Activated CD4-positive, alpha-beta T cell treated with anti-CD3 and anti-CD28 coated beads for 24 hours (primary cell): Measurements from ENCODE around the gene MUC5AC.
"Not testable (repeated sequence)": the region's sequence is repeated elsewhere in the genome, so short reads cannot be mapped to it uniquely, and the experiment has no call there.

ENCODE experiments used
- DNase-seq, 2 donors: peaks; one replicate each; pipeline ENCODE4 v3.0.0-alpha.2; 2020; ENCODE audit warnings: low read depth in 2 of 2

The MUC5AC gene

GRCh38 chr11:1140642-1141490, 16.9 kb upstream of the MUC5AC start:
- DNase-seq = no peak

GRCh38 chr11:1146365-1146764, 11.4 kb upstream of the MUC5AC start:
- no peak for DNase-seq

- no peak for DNase-seq
Measured at GRCh38 chr11:1147792-1148191, 10.0 kb upstream of the MUC5AC start.

- DNase-seq = no peak
Measured at GRCh38 chr11:1148752-1149180, 9.0 kb upstream of the MUC5AC start.

GRCh38 chr11:1149545-1149944, 8.2 kb upstream of the MUC5AC start:
- DNase-seq = no peak

DNA sequence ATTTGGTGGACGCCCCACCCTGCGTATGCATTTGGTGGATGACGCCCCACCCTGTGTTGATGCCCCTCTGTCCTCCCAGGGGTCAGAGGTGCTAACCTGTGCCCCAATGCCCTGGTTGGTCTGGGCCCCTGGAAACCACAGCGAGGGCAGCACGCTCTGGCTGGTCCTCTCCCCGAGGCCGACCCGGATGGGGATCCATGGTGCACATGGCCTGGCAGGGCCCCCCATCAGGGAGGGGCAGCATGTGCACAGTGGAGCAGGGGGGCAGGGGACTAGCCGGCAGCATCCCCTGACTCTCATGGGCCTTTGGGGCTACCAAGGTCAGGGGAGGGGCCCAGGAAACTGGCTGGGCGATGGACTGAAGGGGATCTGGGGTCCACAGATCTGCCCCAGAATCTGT, 7.6 kb upstream of the MUC5AC start:
- no peak for DNase-seq

DNA sequence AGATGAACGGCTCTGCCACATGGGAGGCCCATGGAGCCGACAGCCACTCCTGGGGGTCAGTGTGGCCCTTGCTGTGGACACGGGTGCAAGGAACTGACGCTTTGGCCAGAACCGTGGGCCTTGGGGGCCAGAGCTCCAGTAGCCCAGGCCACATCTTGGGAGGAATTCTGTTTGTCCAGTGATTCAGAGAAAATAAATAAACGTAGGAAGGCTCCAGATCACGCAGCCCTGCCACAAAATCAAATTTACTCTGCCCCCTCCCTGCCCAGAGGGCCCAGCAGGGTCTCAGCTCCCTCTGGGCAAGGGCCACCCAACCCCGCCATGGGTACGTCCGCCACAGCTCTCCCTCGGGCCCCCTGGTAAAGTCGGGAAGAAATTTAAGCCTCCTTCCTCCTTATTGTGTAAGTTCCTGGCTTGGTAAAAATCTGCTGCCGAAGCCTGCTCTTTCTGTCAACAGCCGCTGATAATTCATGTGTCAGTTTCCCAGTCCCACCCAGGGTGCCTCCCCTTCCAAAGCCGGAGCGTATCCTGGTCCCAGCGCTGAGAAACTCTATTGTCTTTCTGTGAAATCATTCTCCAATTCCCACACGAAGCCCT, 6.9 kb upstream of the MUC5AC start:
- no peak for DNase-seq

DNA sequence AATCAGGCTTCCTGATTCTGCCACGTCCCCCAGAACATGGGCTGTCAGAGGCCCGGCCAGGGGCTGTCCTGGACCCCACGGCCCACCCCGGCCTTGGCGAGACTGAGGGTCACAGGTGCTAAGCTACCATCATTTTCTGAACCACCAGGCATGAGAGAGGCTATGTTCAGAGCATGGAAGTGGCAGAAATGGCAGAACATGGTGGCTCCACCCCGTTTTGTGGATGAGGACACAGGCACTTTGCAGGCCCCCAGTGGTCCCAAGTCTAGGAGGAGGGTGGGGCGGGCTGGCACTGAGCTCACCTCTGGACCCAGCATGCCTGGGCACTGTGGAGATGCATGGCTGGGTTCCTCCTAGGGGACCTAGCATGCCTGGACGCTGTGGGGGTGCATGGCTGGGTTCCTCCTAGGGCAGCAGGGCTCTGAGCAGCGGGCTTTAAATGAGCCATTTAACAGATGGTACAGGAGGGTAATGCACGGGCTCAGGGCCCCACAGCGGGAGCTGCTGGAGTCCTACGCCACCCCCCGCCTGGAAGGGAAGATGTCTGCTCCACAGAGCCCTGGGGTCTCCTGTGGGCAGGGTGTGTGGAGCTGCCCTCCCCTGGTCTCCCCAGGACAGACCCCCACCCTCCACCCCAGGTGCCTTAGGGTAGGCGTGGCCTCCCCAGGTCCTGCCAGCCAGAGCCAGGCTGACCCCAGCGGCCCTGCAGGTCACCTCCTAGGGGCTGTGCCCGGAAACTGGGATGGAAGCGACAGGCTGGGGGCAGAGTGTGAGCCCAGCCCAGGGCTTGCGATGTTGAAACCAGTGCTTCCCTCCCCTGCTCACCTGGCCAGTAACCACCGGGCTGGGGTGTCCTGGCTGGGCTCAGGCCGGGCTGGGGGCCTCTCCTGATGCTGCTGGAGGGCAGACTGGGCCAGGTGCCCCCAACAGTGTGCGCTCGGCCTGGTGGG, 6.1 kb upstream of the MUC5AC start:
- no peak for DNase-seq

DNA sequence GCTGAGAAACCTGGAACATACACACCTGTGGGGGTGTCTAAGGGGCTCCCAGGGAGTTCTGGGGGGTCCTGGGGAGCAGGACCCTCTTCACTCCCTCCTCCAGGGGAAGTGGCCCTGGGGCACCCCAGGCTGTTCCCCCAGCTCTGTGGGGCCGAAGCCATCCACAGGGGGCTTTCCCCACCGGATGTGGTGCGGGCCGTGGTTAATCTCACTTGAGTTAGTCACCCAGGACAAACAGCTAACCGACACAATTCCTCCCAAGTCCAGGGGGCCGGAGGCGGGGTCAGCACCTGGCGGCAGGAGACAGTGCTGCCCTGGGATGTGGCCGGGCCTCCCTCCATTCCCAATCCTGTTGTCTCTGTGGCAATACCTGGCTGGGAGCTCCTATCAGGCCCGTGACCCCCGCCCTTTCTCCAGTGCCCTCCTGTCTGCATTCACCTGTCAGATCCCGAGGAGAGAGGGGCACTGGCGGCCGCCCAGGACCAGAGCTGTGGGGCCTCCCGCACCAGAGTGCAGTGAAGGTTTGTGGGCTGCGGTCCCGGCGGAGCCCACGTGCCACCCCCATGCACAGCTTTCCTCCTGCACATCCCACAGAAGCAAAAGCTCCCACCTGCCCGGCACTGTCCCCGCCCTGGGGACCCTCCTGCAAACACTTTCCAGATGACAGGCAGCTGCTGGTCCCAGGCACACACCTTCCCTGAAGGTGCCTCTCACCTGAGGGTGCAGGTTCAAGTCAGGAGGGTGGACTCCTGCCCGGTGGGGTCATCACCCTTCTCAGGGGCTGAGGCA, 5.2 kb upstream of the MUC5AC start:
- peak in 1 of 2 donors; percentile 12 for DNase-seq

DNA sequence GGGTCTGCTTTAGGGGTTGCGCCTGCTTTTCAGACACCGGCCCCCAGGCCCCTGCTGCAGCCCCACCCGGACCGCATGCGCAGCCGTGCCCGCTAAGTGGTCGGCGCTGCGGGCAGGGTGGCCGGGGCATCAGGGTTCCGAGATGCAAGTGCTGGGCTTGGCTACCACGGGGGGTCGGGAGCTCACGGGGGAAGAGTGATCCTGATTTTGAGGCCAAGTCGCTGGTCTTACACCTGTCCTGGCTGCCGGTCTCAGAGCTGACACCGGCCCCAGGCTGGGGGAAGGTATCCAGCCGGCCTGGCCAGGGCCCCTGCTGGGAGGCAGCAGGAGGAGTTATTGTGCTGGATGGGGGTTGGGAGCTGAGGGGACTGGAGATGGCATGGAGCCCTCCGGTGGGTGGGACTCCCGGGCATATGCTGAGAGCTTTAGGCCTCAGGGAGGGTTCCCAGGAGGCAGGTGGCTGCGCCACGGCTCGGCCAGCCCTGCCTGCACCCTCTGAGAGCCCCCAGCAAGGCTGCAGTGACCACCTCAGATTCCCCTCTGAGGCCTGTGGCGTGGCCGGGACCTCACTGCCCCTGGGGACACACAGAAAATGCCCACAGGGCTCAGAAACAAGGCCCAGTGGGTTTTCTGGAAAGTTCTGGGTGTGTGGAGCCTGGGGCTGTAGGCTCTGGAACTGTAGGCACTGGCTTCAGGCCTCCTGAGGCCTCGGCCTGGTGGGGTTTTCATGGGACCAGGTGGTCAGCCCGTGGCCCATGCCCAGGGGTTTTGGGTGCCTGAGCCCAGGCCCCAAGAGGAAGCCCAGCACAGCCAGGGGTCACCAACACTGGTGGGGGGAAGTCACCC, 4.4 kb upstream of the MUC5AC start:
- DNase-seq = no peak

DNA sequence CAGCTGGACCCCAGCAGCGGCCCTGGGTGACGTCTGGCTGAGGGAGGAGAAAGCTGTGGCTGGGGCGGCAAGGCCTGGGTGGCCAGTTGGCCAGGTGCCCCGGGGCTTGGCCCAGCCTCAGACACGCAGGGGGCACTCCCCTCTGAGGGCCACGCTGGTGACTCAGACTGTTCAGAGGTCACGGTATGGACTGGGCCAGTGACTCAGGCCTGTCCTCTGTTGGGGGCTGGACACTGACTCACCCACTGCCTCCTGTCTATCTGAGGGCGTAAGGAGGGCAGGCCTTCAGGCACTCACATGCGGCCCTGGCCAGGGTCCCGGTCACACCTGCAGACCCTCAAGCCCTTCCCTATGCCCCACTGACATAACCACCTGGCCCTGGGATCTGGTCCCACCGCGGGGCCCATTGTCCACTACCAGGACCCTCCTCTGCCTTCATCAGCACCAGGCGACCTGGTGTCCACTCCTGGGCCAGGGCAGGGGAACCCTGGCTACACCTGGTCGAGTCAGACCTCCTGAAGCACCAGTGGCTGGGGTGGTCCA, 3.7 kb upstream of the MUC5AC start:
- DNase-seq = no peak

DNA sequence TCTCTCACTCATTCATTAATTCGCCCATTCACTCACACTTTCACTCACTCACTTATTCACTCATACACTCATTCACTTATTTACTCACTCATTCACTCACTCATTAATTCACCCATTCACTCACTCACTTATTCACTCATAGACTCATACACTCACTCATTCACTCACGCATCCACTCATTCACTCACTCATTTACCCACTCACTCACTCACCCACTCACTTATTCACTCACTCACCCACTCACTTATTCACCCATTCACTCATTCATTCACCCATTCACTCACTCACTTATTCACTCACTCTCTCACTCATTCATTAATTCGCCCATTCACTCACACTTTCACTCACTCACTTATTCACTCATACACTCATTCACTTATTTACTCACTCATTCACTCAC, 3.1 kb upstream of the MUC5AC start:
- not testable (repeated sequence) for DNase-seq

DNA sequence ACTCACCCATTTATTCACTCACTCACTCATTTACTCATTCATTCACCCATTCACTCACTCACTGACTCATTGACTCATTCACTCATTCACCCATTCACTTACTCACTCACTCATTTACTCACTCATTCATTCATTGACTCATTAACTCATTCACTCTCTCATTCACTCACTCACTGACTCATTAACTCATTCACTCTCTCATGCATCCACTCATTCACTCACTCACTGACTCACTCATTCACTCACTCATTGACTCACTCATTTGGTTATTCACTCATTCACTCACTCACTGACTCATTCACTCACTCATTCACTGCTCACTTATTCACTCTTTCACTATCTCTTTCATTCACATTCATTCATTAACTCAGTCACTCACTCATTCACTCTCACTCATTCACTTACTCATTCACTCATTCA, 2.5 kb upstream of the MUC5AC start:
- DNase-seq = no peak

DNA sequence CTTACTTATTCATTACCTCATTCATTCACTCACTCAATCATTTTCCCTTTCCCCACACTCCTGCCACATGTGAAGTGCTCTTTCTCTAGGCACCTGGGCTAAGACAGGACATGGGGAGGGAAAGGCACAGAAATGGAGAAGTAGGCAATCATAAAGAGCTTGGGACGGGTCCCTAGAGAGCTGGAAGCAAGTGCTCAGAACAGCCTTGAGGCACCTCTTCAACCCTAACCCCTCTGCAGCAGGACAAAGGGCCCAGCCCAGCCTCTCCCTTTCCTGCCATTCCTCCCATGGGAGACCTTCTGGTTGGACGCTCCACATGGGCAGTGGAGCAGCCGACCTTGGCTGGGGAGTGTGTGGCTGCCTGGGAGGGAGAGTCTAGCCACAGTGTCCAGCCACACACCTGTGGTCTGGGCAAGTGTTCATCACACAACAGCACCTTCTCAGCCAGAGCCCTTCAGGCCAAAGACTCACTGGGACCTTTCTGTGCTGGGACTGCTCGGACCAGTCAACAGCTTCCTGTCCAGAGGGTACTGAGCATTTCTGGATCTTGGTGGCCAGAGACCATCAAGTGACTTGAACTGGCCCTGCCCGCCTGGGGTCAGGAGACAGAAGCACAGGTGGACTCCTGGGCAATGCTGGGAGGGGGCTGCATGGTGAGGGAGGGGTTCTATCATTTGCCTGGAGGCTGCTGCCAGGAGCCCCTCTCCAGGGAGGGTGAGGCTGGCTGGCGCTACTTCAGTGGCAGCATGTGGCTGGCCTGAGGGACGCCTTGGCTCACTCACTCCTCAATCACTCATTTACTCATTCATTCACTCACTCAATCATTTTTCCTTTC, 1.0 kb upstream of the MUC5AC start:
- DNase-seq = no peak

DNA sequence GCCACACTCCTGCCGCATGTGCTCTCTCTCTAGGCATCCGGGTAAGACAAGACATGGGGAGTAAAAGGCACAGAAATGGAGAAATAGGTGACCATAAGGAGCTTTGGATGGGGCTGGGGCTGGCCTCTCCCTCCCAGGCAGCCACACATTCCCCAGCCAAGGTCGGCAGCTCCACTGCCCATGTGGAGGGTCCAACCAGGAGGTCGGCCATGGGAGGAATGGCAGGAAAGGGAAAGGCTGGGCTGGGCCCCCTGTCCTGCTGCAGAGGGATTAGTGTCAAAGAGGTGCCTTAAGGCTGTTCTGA, 460 bp upstream of the MUC5AC start:
- DNase-seq = no peak

DNA sequence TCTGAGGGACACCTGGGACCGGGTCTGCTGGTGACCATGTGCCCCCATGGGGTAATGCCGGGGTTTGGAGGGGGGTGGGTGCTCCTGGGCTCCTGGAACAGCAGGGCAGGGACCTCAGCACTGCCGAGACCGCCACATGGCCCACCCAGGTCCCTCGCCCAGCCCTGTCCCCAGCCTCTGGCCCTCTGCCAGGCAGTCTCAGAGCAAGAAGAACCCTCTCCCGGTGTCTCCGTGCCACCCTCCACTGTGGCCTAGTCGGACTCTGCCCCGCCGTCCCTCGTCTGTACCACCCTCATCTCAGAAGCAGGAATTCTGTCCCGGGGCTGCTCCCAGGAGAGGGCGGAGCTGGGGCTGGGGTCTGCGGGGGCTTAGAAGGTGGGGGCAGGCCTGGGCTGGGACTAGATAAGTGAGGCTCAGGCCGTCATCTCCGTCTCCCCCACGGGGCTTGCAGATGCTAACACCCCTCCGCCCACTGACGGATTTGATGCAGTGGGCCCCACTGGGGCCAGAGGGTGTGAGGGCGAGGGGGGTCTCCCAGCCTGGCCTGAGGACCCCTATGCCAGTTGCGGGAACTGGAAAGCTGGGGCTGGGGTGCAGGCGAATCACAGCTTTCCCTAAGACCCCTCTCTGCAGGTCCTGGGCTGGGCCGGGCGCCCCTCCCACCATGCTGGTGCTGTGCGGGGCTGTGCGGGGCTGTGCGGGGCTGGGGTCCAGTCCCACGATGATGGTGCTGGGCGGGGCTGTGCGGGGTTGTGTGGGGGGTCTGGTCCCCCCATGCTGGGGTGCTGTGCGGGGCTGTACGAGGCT, 1.1 kb downstream of the MUC5AC start:
- DNase-seq = no peak

DNA sequence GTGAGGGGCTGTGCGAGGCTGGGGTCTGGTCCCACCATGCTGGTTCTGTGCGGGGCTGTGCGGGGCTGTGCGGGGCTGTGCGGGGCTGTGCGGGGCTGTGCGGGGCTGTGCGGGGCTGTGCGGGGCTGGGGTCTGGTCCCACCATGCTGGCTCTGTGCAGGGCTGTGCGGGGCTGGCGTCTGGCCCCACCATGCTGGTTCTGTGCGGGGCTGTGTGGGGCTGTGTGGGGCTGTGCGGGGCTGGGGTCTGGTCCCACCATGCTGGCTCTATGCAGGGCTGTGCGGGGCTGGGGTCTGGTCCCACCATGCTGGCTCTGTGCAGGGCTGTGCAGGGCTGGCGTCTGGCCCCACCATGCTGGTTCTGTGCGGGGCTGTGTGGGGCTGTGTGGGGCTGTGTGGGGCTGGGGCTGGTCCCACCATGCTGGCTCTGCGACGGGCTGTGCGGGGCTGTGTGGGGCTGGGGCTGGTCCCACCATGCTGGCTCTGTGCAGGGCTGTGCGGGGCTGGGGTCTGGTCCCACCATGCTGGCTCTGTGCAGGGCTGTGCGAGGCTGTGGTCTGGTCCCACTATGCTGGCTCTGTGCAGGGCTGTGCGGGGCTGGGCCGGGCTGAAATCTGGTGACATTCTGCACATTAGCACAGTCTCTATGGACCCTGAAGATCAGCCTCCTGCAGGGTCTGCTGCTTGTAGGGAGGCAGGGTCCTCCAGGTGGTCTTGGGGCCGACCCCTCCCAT, 1.9 kb downstream of the MUC5AC start:
- DNase-seq = not testable (repeated sequence)
